Neutrophil (primary cell): Measurements from ENCODE around the gene P4HA1.

Experiments used
- H3K27ac ChIP-seq: fragments of 200-600 bp; sonication (generic); 2 replicates; pipeline ENCODE4 v1.5.1; 2016; ENCODE audit warnings: mild to moderate bottlenecking, moderate library complexity
- H3K27me3 ChIP-seq: fragments of 200-600 bp; sonication (generic); 2 replicates; pipeline ENCODE4 v1.6.0; 2016; ENCODE audit warnings: mild to moderate bottlenecking
- H3K36me3 ChIP-seq: fragments of 200-600 bp; sonication (generic); 2 replicates; pipeline ENCODE4 v1.5.1; 2017
- H3K4me1 ChIP-seq, 2 experiments: fragments of 200-600 bp in 1 of 2; sonication (generic) in 1 of 2; 1 replicate in 1 of 2; 2 replicates in 1 of 2; pipeline versions ENCODE4 v1.5.1 to v1.6.1; 2013 to 2016; ENCODE audit warnings: low read depth in 1 of 2, low read length in 1 of 2, mild to moderate bottlenecking in 1 of 2, moderate library complexity in 1 of 2; ENCODE audit not compliant: control insufficient read depth in 1 of 2, insufficient read depth in 1 of 2
- H3K4me3 ChIP-seq, 2 experiments: fragments of 200-600 bp in 1 of 2; sonication (generic) in 1 of 2; 1 replicate in 1 of 2; 2 replicates in 1 of 2; pipeline ENCODE4 v1.5.1; 2013 to 2016; ENCODE audit warnings: low read depth in 1 of 2, low read length in 1 of 2, mild to moderate bottlenecking in 1 of 2, moderate library complexity in 1 of 2
- H3K9me3 ChIP-seq: fragments of 200-600 bp; sonication (generic); 2 replicates; pipeline ENCODE4 v1.5.1; 2016
- CTCF ChIP-seq: fragments of 200-600 bp; sonication (generic); IDR thresholded peaks from 2 replicates; pipeline ENCODE4 v1.5.1; 2016; ENCODE audit warnings: antibody characterized with exemption

The P4HA1 gene

GRCh38 chr10:72980348-72980747 is 116.3 kb downstream of the P4HA1 start:
- Histone ChIP-seq H3K27me3 (peaks cover 4% of the 10 kb centered on the region), H3K36me3 (no peaks in the 10 kb centered on the region), H3K27ac (no peak overlapping the region), H3K4me3 (no peak overlapping the region), H3K4me1 (no peaks in the 10 kb centered on the region), H3K9me3 (peaks cover 12% of the 10 kb centered on the region)
- TF ChIP-seq CTCF, result no peak

DNA sequence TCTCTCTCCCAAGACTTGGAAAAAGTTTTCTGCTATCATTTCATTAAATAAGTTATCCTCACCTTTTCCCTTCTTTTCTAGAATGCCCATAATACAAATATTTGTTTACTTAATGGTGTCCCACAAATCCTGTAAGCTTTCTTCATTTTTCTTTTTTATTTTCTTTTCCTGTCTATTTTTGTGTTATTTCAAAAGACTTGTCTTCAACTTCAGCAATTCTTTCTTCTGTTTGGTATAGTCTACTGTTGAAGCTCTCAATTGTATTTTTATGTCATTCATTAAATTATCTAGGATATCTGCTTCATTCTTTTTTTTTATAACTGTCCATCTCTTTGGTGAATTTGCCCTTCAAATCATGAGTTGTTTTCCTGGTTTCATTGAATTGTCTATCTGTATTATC is 117.0 kb downstream of the P4HA1 start:
- Histone ChIP-seq H3K27me3 (no peaks in the 10 kb centered on the region), H3K9me3 (peaks cover 12% of the 10 kb centered on the region), H3K4me1 (no peaks in the 10 kb centered on the region), H3K36me3 (no peaks in the 10 kb centered on the region), H3K4me3 (no peak overlapping the region), H3K27ac (no peak overlapping the region)
- TF ChIP-seq CTCF, result no peak

- Histone ChIP-seq H3K36me3 (no peaks in the 10 kb centered on the region), H3K4me1 (no peaks in the 10 kb centered on the region), H3K27ac (no peak overlapping the region), H3K4me3 (no peak overlapping the region), H3K9me3 (peaks cover 12% of the 10 kb centered on the region), H3K27me3 (no peaks in the 10 kb centered on the region)
- TF ChIP-seq CTCF, result no peak
These were observed 119.8 kb downstream of the P4HA1 start for GRCh38 chr10:72976886-72977285.
